Keratinocyte (primary cell): ENCODE data around the gene EPB41. TPM values are rescaled to one million over a fixed set of nuclear protein-coding genes. Genes with fewer than 3 reads are reported as not detected.

ENCODE experiments used
- DNase-seq: peaks from one replicate; pipeline ENCODE4 v3.0.0-alpha.2; 2011; ENCODE audit warnings: low read depth, missing footprints, low spot score
- FAIRE-seq: peaks from 2 replicates; lab custom pipeline; 2011; peaks lifted over from hg19 to GRCh38; lab: Jason Lieb, UNC
- H2AFZ ChIP-seq: 2 replicates; pipeline ENCODE4 v1.6.0; 2012; ENCODE audit warnings: low read length, control low read depth, inconsistent platforms; ENCODE audit not compliant: control insufficient read depth
- H3K27ac ChIP-seq: 2 replicates; pipeline ENCODE4 v1.5.1; 2011; ENCODE audit warnings: low read length; ENCODE audit not compliant: control insufficient read depth, insufficient read depth
- H3K27me3 ChIP-seq: 3 replicates; pipeline ENCODE4 v1.6.0; 2011; ENCODE audit warnings: low read length; ENCODE audit not compliant: control insufficient read depth, insufficient read depth; ENCODE audit errors: extremely low read depth
- H3K36me3 ChIP-seq, 2 experiments: 2 replicates in 1 of 2; 3 replicates in 1 of 2; pipeline ENCODE4 v1.5.1; 2011; ENCODE audit warnings: low read length in 2 of 2, mild to moderate bottlenecking in 1 of 2; ENCODE audit not compliant: control insufficient read depth in 2 of 2, insufficient read depth in 2 of 2; ENCODE audit errors: extremely low read depth in 1 of 2
- H3K4me1 ChIP-seq: 3 replicates; pipeline ENCODE4 v1.5.1; 2011; ENCODE audit warnings: low read length; ENCODE audit not compliant: control insufficient read depth, insufficient read depth; ENCODE audit errors: extremely low read depth
- H3K4me2 ChIP-seq: 3 replicates; pipeline ENCODE4 v1.6.0; 2011; ENCODE audit warnings: low read depth, low read length; ENCODE audit not compliant: control insufficient read depth, insufficient read depth; ENCODE audit errors: extremely low read depth
- H3K4me3 ChIP-seq, 3 experiments: fragments of 200-600 bp in 1 of 3; sonication (generic) in 1 of 3; 2 replicates in 2 of 3; 3 replicates in 1 of 3; pipeline ENCODE4 v1.5.1; 2011 to 2016; ENCODE audit warnings: low read length in 3 of 3, mild to moderate bottlenecking in 3 of 3, control low read depth in 2 of 3, inconsistent platforms in 1 of 3, low read depth in 1 of 3, mixed read lengths in 1 of 3, mixed run types in 1 of 3, moderate library complexity in 1 of 3; ENCODE audit not compliant: control insufficient read depth in 2 of 3, insufficient read depth in 2 of 3; ENCODE audit errors: extremely low read depth in 1 of 3
- H3K79me2 ChIP-seq: 2 replicates; pipeline ENCODE4 v1.6.0; 2012; ENCODE audit warnings: low read length; ENCODE audit not compliant: control insufficient read depth, insufficient read depth
- H3K9ac ChIP-seq: 3 replicates; pipeline ENCODE4 v1.6.0; 2011; ENCODE audit warnings: low read length; ENCODE audit not compliant: control insufficient read depth, insufficient read depth; ENCODE audit errors: extremely low read depth
- H3K9me1 ChIP-seq: 3 replicates; pipeline ENCODE4 v1.6.0; 2011; ENCODE audit warnings: low read length; ENCODE audit not compliant: control insufficient read depth, insufficient read depth; ENCODE audit errors: extremely low read depth
- H3K9me3 ChIP-seq: 2 replicates; pipeline ENCODE4 v1.5.1; 2012; ENCODE audit warnings: low read depth, low read length; ENCODE audit not compliant: control insufficient read depth
- H4K20me1 ChIP-seq: 3 replicates; pipeline ENCODE4 v1.6.0; 2011; ENCODE audit warnings: low read length; ENCODE audit not compliant: control insufficient read depth, insufficient read depth; ENCODE audit errors: extremely low read depth
- EZH2 ChIP-seq: IDR thresholded peaks from one replicate; pipeline ENCODE4 v1.6.1; 2012; ENCODE audit warnings: inconsistent platforms, mild to moderate bottlenecking, low read length, moderate library complexity
- dilution Hi-C: fragments of 300-500 bp; cut with MboI; formaldehyde crosslinking; loops from one replicate; pipeline ENCODE4 v1.7.0; 2020; ENCODE audit warnings: low sequenced_read_pairs; ENCODE audit not compliant: extremely low pct_ligation_motif_present
- polyA plus RNA-seq, 5 experiments: library from polyadenylated mRNA; depleted of rRNA in 3 of 5; stranded (reverse) in 3 of 5; stranded (forward) in 1 of 5; unstranded in 1 of 5; fragments of >200 nt; gene quantifications; 1 replicate in 1 of 5; 2 replicates in 3 of 5; 3 replicates in 1 of 5; pipeline versions ENCODE4 v1.2.1 to v1.2.3, GENCODE V29; 2011 to 2012; ENCODE audit warnings: missing spikeins in 2 of 5, low read depth in 1 of 5, low replicate concordance in 1 of 5
- TF ChIP-seq, protein P1 (sequence below), 3 experiments: IDR thresholded peaks in 1 of 3; conservative IDR thresholded peaks in 1 of 3; optimal IDR thresholded peaks in 1 of 3; 2 replicates in 2 of 3; 3 replicates in 1 of 3; pipeline versions ENCODE3 to v1.5.1; 2011; ENCODE audit warnings: low read length in 3 of 3, mild to moderate bottlenecking in 3 of 3, moderate library complexity in 2 of 3, control low read depth in 1 of 3, inconsistent platforms in 1 of 3; ENCODE audit not compliant: insufficient read depth in 2 of 3; ENCODE audit errors: extremely low read depth in 1 of 3

EPB41 gene
- polyA plus RNA-seq, 1 donor (not counting 4 experiments of a cell fraction or from before 2014, with no cell fraction given): 21.1 TPM

DNA sequence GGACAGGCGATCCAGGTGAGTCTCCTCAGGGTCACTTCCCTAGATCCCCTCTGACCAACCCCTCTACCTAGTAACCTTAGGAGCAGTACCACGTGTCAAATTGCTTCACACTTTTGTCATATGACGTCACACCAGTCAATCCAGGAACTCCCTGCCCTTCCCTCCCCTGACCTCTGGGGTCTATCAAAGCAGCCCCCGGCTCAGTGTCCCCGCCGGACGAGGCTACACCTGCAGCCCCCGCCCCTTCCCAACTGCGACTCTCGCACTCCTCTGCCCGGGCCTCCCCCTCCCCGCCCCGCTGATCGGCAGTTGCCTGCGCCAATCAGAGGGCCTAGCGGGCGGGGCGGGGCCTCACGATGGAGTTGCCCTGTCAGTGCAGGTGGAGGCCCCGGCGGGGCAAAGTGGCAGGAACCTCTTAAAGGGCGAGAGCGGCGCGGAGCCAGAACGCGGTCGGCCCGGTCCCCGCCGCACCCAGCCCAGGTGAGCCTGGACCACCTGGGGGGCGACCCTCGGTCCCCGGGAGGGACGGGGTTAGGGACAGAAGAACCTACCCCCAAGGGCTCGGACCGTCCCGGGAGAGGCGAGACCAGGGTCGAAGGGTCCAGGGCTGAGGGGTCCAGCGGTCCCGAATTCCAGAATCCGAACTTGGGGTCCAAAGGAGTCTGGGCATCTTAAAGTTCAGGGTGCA lies 27.5 kb upstream of the EPB41 start:
- no peaks in the 10 kb centered on the region for H4K20me1 ChIP-seq
- H3K79me2 ChIP-seq: peaks cover 4% of the 10 kb centered on the region
- no peaks in the 10 kb centered on the region for H3K9me3 ChIP-seq
- FAIRE-seq (peak; percentile 46), DNase-seq (peak; percentile 33)
- peak overlapping the region; percentile 92 for H3K4me2 ChIP-seq
- H3K4me3 ChIP-seq: peak overlapping the region; percentile 86 to 97 (median 95)
- dilution Hi-C loops: no loop called here
- peaks cover 24% of the 10 kb centered on the region for H3K4me1 ChIP-seq
- no peaks in the 10 kb centered on the region for H3K9me1 ChIP-seq
- peaks cover 1 to 6% of the 10 kb centered on the region in 2 experiments for H3K36me3 ChIP-seq
- peak overlapping the region; percentile 96 for H3K9ac ChIP-seq
- peak overlapping the region; percentile 73 for H3K27ac ChIP-seq
- no peaks in the 10 kb centered on the region for H3K27me3 ChIP-seq
- TF ChIP-seq, protein P1, sequence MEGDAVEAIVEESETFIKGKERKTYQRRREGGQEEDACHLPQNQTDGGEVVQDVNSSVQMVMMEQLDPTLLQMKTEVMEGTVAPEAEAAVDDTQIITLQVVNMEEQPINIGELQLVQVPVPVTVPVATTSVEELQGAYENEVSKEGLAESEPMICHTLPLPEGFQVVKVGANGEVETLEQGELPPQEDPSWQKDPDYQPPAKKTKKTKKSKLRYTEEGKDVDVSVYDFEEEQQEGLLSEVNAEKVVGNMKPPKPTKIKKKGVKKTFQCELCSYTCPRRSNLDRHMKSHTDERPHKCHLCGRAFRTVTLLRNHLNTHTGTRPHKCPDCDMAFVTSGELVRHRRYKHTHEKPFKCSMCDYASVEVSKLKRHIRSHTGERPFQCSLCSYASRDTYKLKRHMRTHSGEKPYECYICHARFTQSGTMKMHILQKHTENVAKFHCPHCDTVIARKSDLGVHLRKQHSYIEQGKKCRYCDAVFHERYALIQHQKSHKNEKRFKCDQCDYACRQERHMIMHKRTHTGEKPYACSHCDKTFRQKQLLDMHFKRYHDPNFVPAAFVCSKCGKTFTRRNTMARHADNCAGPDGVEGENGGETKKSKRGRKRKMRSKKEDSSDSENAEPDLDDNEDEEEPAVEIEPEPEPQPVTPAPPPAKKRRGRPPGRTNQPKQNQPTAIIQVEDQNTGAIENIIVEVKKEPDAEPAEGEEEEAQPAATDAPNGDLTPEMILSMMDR (optimal IDR thresholded peaks at IDR 0.05 in 1 of 3, IDR thresholded peaks at IDR 0.05 in 1 of 3, conservative IDR thresholded peaks at IDR 0.05 in 1 of 3; ENCODE audit: extremely low read depth in 1 of 3, insufficient read depth in 2 of 3, low read length in 3 of 3): no peak
- TF ChIP-seq EZH2: no peak
- H2AFZ ChIP-seq: peak overlapping the region; percentile 87

DNA sequence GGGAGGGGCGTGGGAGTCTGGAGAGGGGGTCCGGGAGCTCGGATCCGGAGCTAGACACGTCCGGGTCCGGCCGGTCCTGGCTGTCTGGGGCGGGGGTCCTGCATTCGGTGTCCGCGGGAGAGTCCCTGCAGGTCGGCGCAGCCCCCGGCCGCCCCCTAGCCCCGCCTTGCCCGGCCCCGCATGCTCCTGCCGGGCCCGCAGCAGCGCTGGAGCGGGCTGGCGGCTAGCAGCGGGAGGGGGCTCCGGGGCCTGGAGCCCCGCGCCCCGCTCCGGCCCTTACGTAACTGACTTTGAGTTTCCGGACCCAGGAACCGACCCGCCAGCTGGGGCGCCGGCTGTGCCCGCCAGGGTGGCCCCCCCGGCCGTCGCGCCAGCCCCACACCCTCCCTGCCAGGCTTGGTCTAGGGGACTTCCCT lies 26.9 kb upstream of the EPB41 start:
- dilution Hi-C loops: no loop called here
- no peak for FAIRE-seq

More for the DNA sequence above, 26.9 kb upstream of the EPB41 start:
- DNase-seq: no peak
- H3K79me2 ChIP-seq: peaks cover 4% of the 10 kb centered on the region
- H3K36me3 ChIP-seq: peaks cover 1 to 6% of the 10 kb centered on the region in 2 experiments
- H4K20me1 ChIP-seq: no peaks in the 10 kb centered on the region
- peaks cover 19% of the 10 kb centered on the region for H3K4me1 ChIP-seq
- TF ChIP-seq, protein P1 (optimal IDR thresholded peaks at IDR 0.05 in 1 of 3, IDR thresholded peaks at IDR 0.05 in 1 of 3, conservative IDR thresholded peaks at IDR 0.05 in 1 of 3; ENCODE audit: extremely low read depth in 1 of 3, insufficient read depth in 2 of 3, low read length in 3 of 3): no peak
- no peak for TF ChIP-seq EZH2
- no peaks in the 10 kb centered on the region for H3K27me3 ChIP-seq
- H3K4me3 ChIP-seq: peak overlapping the region; percentile 86 to 97 (median 95)
- peak overlapping the region; percentile 92 for H3K4me2 ChIP-seq
- peak overlapping the region; percentile 96 for H3K9ac ChIP-seq
- no peaks in the 10 kb centered on the region for H3K9me3 ChIP-seq
- peak overlapping the region; percentile 73 for H3K27ac ChIP-seq
- H3K9me1 ChIP-seq: no peaks in the 10 kb centered on the region
- H2AFZ ChIP-seq: peak overlapping the region; percentile 87
